Left lung (tissue), 10 donors: Measurements from ENCODE around the gene PPP3R1. TPM values are rescaled to one million over a fixed set of nuclear protein-coding genes. Genes with fewer than 3 reads are reported as not detected.

Experiments used
- ATAC-seq: fragments of 200-7000 bp; cut with Tn5 transposase; one replicate; pipeline ENCODE4 v1.9.1; 2020; ENCODE audit warnings: moderate library complexity
- DNase-seq, 4 donors: peaks; one replicate each; pipeline ENCODE4 v3.0.0-alpha.2; 2013 to 2020
- H3K27ac ChIP-seq, 2 donors: fragments of 200-600 bp; sonication (generic) in 1 of 2; one replicate each; pipeline versions ENCODE4 v1.5.0 to v1.8.0; 2020 to 2021
- H3K27me3 ChIP-seq, 2 donors: fragments of 200-600 bp; sonication (generic) in 1 of 2; one replicate each; pipeline versions ENCODE4 v1.5.0 to v1.8.0; 2020 to 2021
- H3K36me3 ChIP-seq, 2 donors: fragments of 200-600 bp; sonication (generic) in 1 of 2; one replicate each; pipeline versions ENCODE4 v1.5.0 to v1.8.0; 2020 to 2021
- H3K4me1 ChIP-seq, 2 donors: fragments of 200-600 bp; one replicate each; pipeline ENCODE4 v1.8.0; 2021
- H3K4me3 ChIP-seq, 2 donors: fragments of 200-600 bp; sonication (generic) in 1 of 2; one replicate each; pipeline versions ENCODE4 v1.5.0 to v1.8.0; 2020 to 2021; ENCODE audit warnings: mild to moderate bottlenecking in 1 of 2
- H3K9me3 ChIP-seq, 2 donors: fragments of 200-600 bp; sonication (generic) in 1 of 2; one replicate each; pipeline versions ENCODE4 v1.5.0 to v1.8.0; 2020 to 2021
- CTCF ChIP-seq, 2 donors: fragments of 200-600 bp; sonication (generic) in 1 of 2; IDR thresholded peaks; one replicate each; pipeline versions ENCODE4 v1.5.0 to v1.8.0; 2021; ENCODE audit warnings: antibody characterized with exemption in 2 of 2
- intact Hi-C, 2 donors: fragments of 100-400 bp; cut with DNase I; formaldehyde crosslinking; loops; one replicate each; pipeline versions ENCODE4 v1.11.2 to v1.14.2; 2022
- polyA plus RNA-seq, 6 donors: library from polyadenylated mRNA; unstranded; fragments of 120-200 nt; gene quantifications; one replicate each; pipeline ENCODE4 v1.2.1, GENCODE V29; 2013; ENCODE audit not compliant: insufficient read length in 6 of 6
- total RNA-seq, 2 donors: library from RNA; stranded (reverse); fragmentation: NEBNext Ultra II Directional; extraction: Animal tissue kit (Norgen Biotek cat#: 25700); gene quantifications; one replicate each; pipeline ENCODE4 v1.2.1, GENCODE V29; 2021
- donor health status: DM: no; HTN: yes; CAD: no.
- donor health status: DM: no; HTN: no; CAD: no.

Gene PPP3R1
- total and polyA plus RNA-seq, 8 donors = 50.2 to 74.2 (median 66.9) TPM

GRCh38 chr2:68172990-68173700, 79.2 kb downstream of the PPP3R1 start:
- ATAC-seq (no peak), DNase-seq (no peak)
- Histone ChIP-seq H3K4me1 (peaks cover 0 to 15% of the 10 kb centered on the region in 2 donors), H3K9me3 (no peaks in the 10 kb centered on the region), H3K27me3 (no peaks in the 10 kb centered on the region), H3K4me3 (no peak overlapping the region), H3K36me3 (peaks cover 0 to 59% of the 10 kb centered on the region in 2 donors), H3K27ac (peak overlapping the region in 1 of 2 donors; percentile 50)
- intact Hi-C loops = no loop called here
- no peak for TF ChIP-seq CTCF (IDR thresholded peaks at IDR 0.05)

GRCh38 chr2:68172521-68172920, 79.8 kb downstream of the PPP3R1 start:
- no peak for ATAC-seq
- Histone ChIP-seq H3K27me3 (no peaks in the 10 kb centered on the region), H3K4me3 (no peak overlapping the region), H3K4me1 (peaks cover 0 to 15% of the 10 kb centered on the region in 2 donors), H3K9me3 (no peaks in the 10 kb centered on the region), H3K27ac (no peak overlapping the region), H3K36me3 (peaks cover 0 to 59% of the 10 kb centered on the region in 2 donors)
- intact Hi-C loops = no loop called here
- TF ChIP-seq CTCF (IDR thresholded peaks at IDR 0.05) = no peak
- no peak for DNase-seq

- no peak for ATAC-seq
- Histone ChIP-seq H3K4me1 (peaks cover 0 to 8% of the 10 kb centered on the region in 2 donors), H3K4me3 (no peak overlapping the region), H3K36me3 (peaks cover 0 to 62% of the 10 kb centered on the region in 2 donors), H3K27me3 (no peaks in the 10 kb centered on the region), H3K9me3 (no peaks in the 10 kb centered on the region), H3K27ac (no peak overlapping the region)
- TF ChIP-seq CTCF (IDR thresholded peaks at IDR 0.05) = no peak
- intact Hi-C loops = no loop called here
- no peak for DNase-seq
These were observed 80.6 kb downstream of the PPP3R1 start for GRCh38 chr2:68171684-68172083.

GRCh38 chr2:68171146-68171545, 81.2 kb downstream of the PPP3R1 start:
- Histone ChIP-seq H3K4me3 (no peak overlapping the region), H3K4me1 (peaks cover 0 to 5% of the 10 kb centered on the region in 2 donors), H3K27ac (no peak overlapping the region), H3K36me3 (peaks cover 0 to 61% of the 10 kb centered on the region in 2 donors), H3K9me3 (no peaks in the 10 kb centered on the region), H3K27me3 (no peaks in the 10 kb centered on the region)
- DNase-seq = no peak
- TF ChIP-seq CTCF (IDR thresholded peaks at IDR 0.05) = no peak
- intact Hi-C loops = no loop called here
- ATAC-seq = no peak

- no peak overlapping the region for H3K4me3 ChIP-seq
- H3K4me1 ChIP-seq = peaks cover 0 to 5% of the 10 kb centered on the region in 2 donors
- ATAC-seq (no peak), DNase-seq (no peak)
- H3K27ac ChIP-seq = no peak overlapping the region
- peaks cover 0 to 62% of the 10 kb centered on the region in 2 donors for H3K36me3 ChIP-seq
- intact Hi-C loops = no loop called here
- H3K9me3 ChIP-seq = no peaks in the 10 kb centered on the region
- TF ChIP-seq CTCF (IDR thresholded peaks at IDR 0.05) = no peak
- H3K27me3 ChIP-seq = no peaks in the 10 kb centered on the region
These were observed 83.0 kb downstream of the PPP3R1 start for GRCh38 chr2:68169308-68169707.
